PC-3 (cell line): ENCODE data around the gene GSTO1. TPM values are rescaled to one million over a fixed set of nuclear protein-coding genes. Genes with fewer than 3 reads are reported as not detected.

Experiments used
- ATAC-seq: fragments of 200-7000 bp; cut with Tn5 transposase; 2 replicates; pipeline ENCODE4 v1.9.1; 2020; ENCODE audit warnings: mild to moderate bottlenecking, moderate library complexity
- BruUV-seq: library from RNA; stranded (reverse); fragments of 400-500 nt; replicated peaks from 2 replicates; lab custom pipeline; 2021; lab: Mats Ljungman, UMichigan
- CTCF ChIA-PET: fragments of 300-600 bp; sonication (Branson Sonifier 250); formaldehyde crosslinking; loops from one replicate; lab custom pipeline; 2022; ENCODE audit warnings: antibody characterized with exemption; lab: Charles Lee
- POLR2A ChIA-PET: fragments of 300-600 bp; sonication (Branson Sonifier 250); formaldehyde crosslinking; loops from one replicate; lab custom pipeline; 2022; ENCODE audit warnings: antibody characterized with exemption; ENCODE audit not compliant: unreplicated experiment; lab: Charles Lee
- DNase-seq: peaks from one replicate; pipeline ENCODE4 v3.0.0-alpha.2; 2015
- H2AFZ ChIP-seq: fragments of 300-600 bp; sonication (generic); 2 replicates; pipeline ENCODE4 v1.6.0; 2016; ENCODE audit warnings: antibody characterized with exemption, low read length
- H3F3A ChIP-seq: fragments of 300-600 bp; sonication (generic); one replicate; pipeline ENCODE4 v1.6.0; 2017; ENCODE audit warnings: antibody characterized with exemption, low read length, control low read depth, mild to moderate bottlenecking; ENCODE audit not compliant: unreplicated experiment
- H3K27ac ChIP-seq: fragments of 300-600 bp; sonication (generic); 2 replicates; pipeline ENCODE4 v1.5.1; 2016; ENCODE audit warnings: mild to moderate bottlenecking, low read length
- H3K27me3 ChIP-seq: fragments of 300-600 bp; sonication (generic); 2 replicates; pipeline ENCODE4 v1.6.1; 2016; ENCODE audit warnings: low read length, mixed read lengths
- H3K36me3 ChIP-seq: fragments of 300-600 bp; sonication (generic); 2 replicates; pipeline ENCODE4 v1.6.1; 2016; ENCODE audit warnings: low read depth, mixed run types, low read length, mixed read lengths
- H3K4me1 ChIP-seq: fragments of 300-600 bp; sonication (generic); 2 replicates; pipeline ENCODE4 v1.5.1; 2016; ENCODE audit warnings: low read length; ENCODE audit not compliant: insufficient read depth
- H3K4me2 ChIP-seq: fragments of 300-600 bp; sonication (generic); 2 replicates; pipeline ENCODE4 v1.6.0; 2016; ENCODE audit warnings: low read length
- H3K4me3 ChIP-seq: fragments of 300-600 bp; sonication (generic); 2 replicates; pipeline ENCODE4 v1.5.1; 2016; ENCODE audit warnings: mild to moderate bottlenecking, low read length, mixed read lengths
- H3K79me2 ChIP-seq: fragments of 300-600 bp; sonication (generic); 2 replicates; pipeline ENCODE4 v1.6.1; 2017; ENCODE audit warnings: low read length, mixed read lengths
- H3K9ac ChIP-seq: fragments of 300-600 bp; sonication (generic); 2 replicates; pipeline ENCODE4 v1.6.0; 2016; ENCODE audit warnings: mild to moderate bottlenecking, low read length
- H3K9me2 ChIP-seq: fragments of 300-600 bp; sonication (generic); replicated peaks from 2 replicates; pipeline ENCODE4 v1.6.1; 2016; ENCODE audit warnings: mixed run types, low read length, mixed read lengths
- H3K9me3 ChIP-seq: fragments of 300-600 bp; sonication (generic); 2 replicates; pipeline ENCODE4 v1.6.1; 2016; ENCODE audit warnings: low read length, mixed read lengths
- H4K20me1 ChIP-seq: fragments of 300-600 bp; sonication (generic); 2 replicates; pipeline ENCODE4 v1.6.1; 2016; ENCODE audit warnings: low read length, mixed read lengths
- EZH2 ChIP-seq: fragments of 300-600 bp; sonication (generic); IDR thresholded peaks from one replicate; pipeline ENCODE4 v1.6.1; 2017; ENCODE audit warnings: antibody characterized with exemption, mild to moderate bottlenecking, low read length; ENCODE audit not compliant: unreplicated experiment
- EZH2phosphoT487 ChIP-seq: fragments of 300-600 bp; sonication (generic); IDR thresholded peaks from 2 replicates; pipeline ENCODE4 v1.6.1; 2018; ENCODE audit warnings: mild to moderate bottlenecking, antibody characterized with exemption, low read length, borderline replicate concordance
- intact Hi-C: fragments of 100-400 bp; cut with micrococcal nuclease; formaldehyde crosslinking; loops from 2 replicates; pipeline ENCODE4 v1.9.0; 2023
- total RNA-seq: library from RNA; depleted of rRNA; stranded (reverse); fragments of >200 nt; gene quantifications from 2 replicates; pipeline ENCODE4 v1.2.3, GENCODE V29; 2014
- TF ChIP-seq, protein P1 (sequence below): fragments of 300-600 bp; sonication (generic); conservative IDR thresholded peaks from 2 replicates; pipeline ENCODE4 v1.5.1; 2017; ENCODE audit warnings: antibody characterized with exemption, low read depth, mild to moderate bottlenecking, low read length

GSTO1 gene
- total RNA-seq, 1 experiment from 2014 or later: 46.0 TPM

DNA sequence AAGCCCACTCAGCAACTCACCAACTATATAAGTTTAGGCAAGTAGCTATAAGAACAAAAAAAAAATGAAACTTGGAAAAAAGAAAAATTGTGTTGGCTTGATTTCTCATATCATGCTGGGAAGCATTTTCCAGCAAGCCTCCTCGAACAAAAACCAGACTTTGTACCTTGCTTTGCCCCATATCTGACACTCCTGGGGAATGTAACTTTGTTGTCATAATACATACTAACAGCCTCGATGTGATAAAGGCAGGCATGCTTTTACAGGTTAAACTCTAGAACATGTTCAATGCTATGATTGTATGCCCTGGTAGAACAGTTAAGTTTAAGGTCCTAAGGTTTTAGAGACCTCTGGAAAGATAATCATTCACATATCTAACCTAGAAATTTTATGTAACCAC, 34.2 kb upstream of the GSTO1 start:
- BruUV-seq: no TSS peak

DNA sequence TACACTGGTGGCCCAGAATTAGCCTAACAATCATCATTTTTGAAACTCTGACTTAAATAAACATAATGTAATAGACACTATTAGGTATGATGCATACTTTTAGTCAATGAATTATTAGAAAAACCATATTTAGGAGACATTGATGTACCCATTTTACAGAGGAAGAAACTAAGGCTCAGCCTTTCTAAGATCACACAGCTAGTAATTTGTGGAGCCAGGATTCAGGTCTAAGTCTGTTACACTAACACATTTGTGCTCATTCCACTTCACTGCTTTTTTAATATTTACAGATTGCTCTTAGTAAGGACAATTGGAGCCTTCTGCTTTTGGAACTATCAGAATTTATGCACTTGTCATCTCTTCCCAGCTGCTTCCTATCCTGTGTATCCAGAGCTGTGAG, 31.4 kb upstream of the GSTO1 start:
- no TSS peak for BruUV-seq
- CTCF ChIA-PET: no interaction called here
- POLR2A ChIA-PET: no interaction called here
- no peaks in the 10 kb centered on the region for H3K4me1 ChIP-seq
- TF ChIP-seq, protein P1, sequence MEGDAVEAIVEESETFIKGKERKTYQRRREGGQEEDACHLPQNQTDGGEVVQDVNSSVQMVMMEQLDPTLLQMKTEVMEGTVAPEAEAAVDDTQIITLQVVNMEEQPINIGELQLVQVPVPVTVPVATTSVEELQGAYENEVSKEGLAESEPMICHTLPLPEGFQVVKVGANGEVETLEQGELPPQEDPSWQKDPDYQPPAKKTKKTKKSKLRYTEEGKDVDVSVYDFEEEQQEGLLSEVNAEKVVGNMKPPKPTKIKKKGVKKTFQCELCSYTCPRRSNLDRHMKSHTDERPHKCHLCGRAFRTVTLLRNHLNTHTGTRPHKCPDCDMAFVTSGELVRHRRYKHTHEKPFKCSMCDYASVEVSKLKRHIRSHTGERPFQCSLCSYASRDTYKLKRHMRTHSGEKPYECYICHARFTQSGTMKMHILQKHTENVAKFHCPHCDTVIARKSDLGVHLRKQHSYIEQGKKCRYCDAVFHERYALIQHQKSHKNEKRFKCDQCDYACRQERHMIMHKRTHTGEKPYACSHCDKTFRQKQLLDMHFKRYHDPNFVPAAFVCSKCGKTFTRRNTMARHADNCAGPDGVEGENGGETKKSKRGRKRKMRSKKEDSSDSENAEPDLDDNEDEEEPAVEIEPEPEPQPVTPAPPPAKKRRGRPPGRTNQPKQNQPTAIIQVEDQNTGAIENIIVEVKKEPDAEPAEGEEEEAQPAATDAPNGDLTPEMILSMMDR: no peak
- TF ChIP-seq EZH2phosphoT487 (no peak), EZH2 (no peak)
- no peak overlapping the region for H3K4me2 ChIP-seq
- no peaks in the 10 kb centered on the region for H3K79me2 ChIP-seq
- no peaks in the 10 kb centered on the region for H3K27me3 ChIP-seq
- no peaks in the 10 kb centered on the region for H3K36me3 ChIP-seq
- no peak overlapping the region for H3K27ac ChIP-seq
- H3K9ac ChIP-seq: no peak overlapping the region
- H4K20me1 ChIP-seq: no peaks in the 10 kb centered on the region
- no peak for DNase-seq
- ATAC-seq: no peak
- no peaks in the 10 kb centered on the region for H3K9me3 ChIP-seq
- no peak overlapping the region for H2AFZ ChIP-seq
- H3K4me3 ChIP-seq: no peak overlapping the region
- H3F3A ChIP-seq: no peaks in the 10 kb centered on the region
- intact Hi-C loops: no loop called here
- H3K9me2 ChIP-seq: no peaks in the 10 kb centered on the region

More for the DNA sequence above, 34.2 kb upstream of the GSTO1 start:
- Histone ChIP-seq H3K4me2 (no peak overlapping the region), H3K79me2 (no peaks in the 10 kb centered on the region), H3K9me2 (no peaks in the 10 kb centered on the region), H3K27ac (no peak overlapping the region), H3K4me1 (no peaks in the 10 kb centered on the region), H4K20me1 (no peaks in the 10 kb centered on the region), H3K27me3 (no peaks in the 10 kb centered on the region), H2AFZ (no peak overlapping the region), H3K9ac (no peak overlapping the region), H3K9me3 (no peaks in the 10 kb centered on the region), H3K36me3 (no peaks in the 10 kb centered on the region), H3F3A (no peaks in the 10 kb centered on the region), H3K4me3 (no peak overlapping the region)
- ATAC-seq: no peak
- no peak for DNase-seq
- CTCF ChIA-PET: no interaction called here
- TF ChIP-seq EZH2 (no peak), EZH2phosphoT487 (no peak)
- TF ChIP-seq, protein P1: no peak
- intact Hi-C loops: no loop called here
- POLR2A ChIA-PET: no interaction called here

DNA sequence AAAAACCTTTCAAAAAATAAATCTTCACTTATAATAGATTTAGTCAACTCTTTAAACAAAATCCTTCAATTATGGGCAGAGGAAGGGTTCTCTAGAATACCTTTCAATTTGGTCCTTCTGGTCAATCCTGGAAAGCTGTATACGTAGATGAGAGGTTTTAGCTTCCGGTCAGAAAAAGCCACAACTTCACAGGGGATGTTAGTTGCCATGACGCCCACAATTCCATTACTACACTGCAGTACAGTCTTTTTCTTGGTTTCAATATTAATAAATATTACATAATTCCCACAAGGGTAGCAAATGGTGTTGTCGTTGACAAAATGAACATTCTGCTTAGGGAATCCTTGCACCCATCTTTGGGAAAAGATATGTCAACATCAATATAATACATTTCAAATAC, 24.2 kb upstream of the GSTO1 start:
- no peak for DNase-seq
- no peaks in the 10 kb centered on the region for H3K36me3 ChIP-seq
- no peaks in the 10 kb centered on the region for H3K4me1 ChIP-seq
- no peak overlapping the region for H3K4me3 ChIP-seq
- ATAC-seq: no peak
- no peaks in the 10 kb centered on the region for H3K79me2 ChIP-seq
- H4K20me1 ChIP-seq: no peaks in the 10 kb centered on the region
- TF ChIP-seq EZH2phosphoT487 (no peak), EZH2 (no peak)
- TF ChIP-seq, protein P1: no peak
- BruUV-seq: no TSS peak
- no peaks in the 10 kb centered on the region for H3K9me2 ChIP-seq
- H3K9me3 ChIP-seq: no peaks in the 10 kb centered on the region
- H2AFZ ChIP-seq: no peak overlapping the region
- H3K27ac ChIP-seq: no peak overlapping the region
- intact Hi-C loops: no loop called here
- ChIA-PET CTCF (no interaction called here), POLR2A (no interaction called here)
- H3K9ac ChIP-seq: no peak overlapping the region
- H3K4me2 ChIP-seq: no peak overlapping the region
- H3F3A ChIP-seq: no peaks in the 10 kb centered on the region
- H3K27me3 ChIP-seq: no peaks in the 10 kb centered on the region
